ENCODE data around the gene PDE4D.

DNA sequence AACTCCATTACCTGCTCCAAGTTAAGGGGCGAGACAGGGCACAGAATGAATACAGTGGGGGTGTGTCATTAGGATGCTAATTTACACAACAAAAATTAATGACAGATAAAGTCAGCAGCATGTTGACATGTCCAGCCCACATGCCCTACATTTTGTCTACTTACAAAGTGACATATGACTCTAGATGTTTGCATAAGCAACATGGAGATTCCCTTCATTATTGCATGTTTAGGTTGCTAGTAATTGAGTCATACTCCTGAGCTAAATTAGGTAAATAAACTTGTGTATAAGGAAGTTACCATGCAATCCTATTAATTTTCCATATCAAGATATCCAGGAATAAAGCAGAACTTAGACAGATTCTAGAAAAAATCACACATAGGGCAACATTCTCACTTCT is 232.2 kb downstream of the PDE4D start:
- TF ChIP-seq, protein P1, sequence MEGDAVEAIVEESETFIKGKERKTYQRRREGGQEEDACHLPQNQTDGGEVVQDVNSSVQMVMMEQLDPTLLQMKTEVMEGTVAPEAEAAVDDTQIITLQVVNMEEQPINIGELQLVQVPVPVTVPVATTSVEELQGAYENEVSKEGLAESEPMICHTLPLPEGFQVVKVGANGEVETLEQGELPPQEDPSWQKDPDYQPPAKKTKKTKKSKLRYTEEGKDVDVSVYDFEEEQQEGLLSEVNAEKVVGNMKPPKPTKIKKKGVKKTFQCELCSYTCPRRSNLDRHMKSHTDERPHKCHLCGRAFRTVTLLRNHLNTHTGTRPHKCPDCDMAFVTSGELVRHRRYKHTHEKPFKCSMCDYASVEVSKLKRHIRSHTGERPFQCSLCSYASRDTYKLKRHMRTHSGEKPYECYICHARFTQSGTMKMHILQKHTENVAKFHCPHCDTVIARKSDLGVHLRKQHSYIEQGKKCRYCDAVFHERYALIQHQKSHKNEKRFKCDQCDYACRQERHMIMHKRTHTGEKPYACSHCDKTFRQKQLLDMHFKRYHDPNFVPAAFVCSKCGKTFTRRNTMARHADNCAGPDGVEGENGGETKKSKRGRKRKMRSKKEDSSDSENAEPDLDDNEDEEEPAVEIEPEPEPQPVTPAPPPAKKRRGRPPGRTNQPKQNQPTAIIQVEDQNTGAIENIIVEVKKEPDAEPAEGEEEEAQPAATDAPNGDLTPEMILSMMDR (IDR thresholded peaks at IDR 0.05) = no peak
- no peak for TF ChIP-seq POLR2A (IDR thresholded peaks at IDR 0.05)

Data from heart left ventricle (tissue), 13 donors.